HG03103 (cell line): ENCODE results near the gene KLK2.
A peak's percentile ranks its signal among the peaks of the same experiment; 100 is the strongest.

Experiments used
- ATAC-seq: cut with Tn5 transposase; IDR thresholded peaks from one replicate; pipeline ENCODE4 v1.9.1; 2021; ENCODE audit warnings: low read depth; ENCODE audit not compliant: unreplicated experiment

The KLK2 gene

DNA sequence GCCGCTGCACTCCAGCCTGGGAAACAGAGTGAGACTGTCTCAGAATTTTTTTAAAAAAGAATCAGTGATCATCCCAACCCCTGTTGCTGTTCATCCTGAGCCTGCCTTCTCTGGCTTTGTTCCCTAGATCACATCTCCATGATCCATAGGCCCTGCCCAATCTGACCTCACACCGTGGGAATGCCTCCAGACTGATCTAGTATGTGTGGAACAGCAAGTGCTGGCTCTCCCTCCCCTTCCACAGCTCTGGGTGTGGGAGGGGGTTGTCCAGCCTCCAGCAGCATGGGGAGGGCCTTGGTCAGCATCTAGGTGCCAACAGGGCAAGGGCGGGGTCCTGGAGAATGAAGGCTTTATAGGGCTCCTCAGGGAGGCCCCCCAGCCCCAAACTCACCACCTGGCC is at the start of gene KLK2:
Gene KLK2, plus strand, starts transcription at position 384 of the 400 bp plus-strand sequence. CDS start 35 bp downstream, outside the sequence.
- ATAC-seq: no peak

DNA sequence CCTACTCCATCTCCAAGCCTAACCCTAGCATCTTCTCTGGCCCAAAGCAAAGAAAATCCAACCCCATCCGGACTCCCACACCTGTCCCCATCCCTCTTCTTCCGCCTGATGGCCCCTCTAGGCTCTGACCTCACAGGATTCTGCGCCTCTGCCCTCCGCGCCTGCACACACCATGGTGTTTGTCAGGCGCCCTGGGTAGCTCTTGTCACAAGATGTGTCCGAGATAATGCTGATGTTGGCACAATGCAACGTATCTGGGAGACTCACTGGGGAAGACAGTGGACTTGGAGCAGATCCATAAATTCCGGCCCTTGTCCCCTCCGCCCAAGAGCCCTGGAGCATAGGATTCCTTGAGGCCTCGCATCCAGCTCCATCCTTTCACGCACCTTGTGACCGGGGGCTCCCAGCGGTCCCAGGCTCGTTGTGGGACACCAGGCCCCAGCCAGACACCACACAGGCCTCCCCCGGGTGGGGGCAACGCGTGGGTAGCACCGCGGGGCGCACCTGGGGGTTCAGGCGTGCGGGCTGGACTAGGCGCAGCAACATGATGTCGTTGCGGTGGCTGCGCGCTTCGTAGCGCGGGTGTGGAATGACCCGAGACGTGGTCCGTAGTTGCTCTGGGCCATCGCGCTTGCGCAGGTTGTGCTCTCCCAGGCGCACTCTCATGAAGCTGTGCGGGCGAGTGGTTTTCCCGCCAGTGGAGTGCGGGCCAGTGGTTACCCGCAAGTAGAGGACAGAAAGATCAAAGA is 46.6 kb upstream of the KLK2 start:
- no peak for ATAC-seq

DNA sequence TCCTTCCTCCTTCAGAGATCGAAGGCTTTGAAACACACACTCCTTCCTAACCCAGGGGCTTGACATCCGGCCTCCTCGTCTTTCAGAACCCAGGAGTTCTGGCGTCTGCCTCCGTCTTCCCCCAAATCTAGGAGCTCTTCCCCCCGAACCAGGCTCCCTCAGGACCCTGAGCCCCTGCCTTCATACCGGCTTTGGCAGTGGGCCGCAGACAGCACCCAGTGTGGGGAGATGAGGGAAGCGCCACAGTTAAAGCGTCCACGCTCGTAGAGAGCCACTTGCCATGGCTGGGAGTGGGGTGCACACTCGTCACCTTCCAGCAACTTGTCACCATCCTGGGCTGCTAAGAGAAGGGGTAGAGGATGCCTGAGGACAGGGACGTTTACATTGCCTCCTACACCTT is 45.8 kb upstream of the KLK2 start:
- no peak for ATAC-seq

DNA sequence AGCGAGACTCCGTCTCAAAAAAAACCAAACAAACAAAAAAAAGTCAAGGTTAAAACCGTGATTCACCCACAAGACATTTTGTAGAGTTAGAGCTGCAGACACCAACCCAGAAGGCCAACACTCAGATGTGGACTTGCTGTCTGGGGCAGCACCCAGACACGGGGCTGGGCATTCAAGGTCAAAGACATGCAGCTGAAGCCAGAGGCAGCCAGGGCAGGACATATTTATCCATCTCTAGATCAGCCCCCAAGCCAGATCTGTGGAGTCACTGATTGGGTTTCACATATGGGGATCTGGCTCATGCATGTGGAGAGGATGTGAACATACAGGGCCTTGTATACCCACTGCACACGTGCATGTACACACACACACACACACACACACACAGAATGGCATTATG is 43.4 kb upstream of the KLK2 start:
- no peak for ATAC-seq

DNA sequence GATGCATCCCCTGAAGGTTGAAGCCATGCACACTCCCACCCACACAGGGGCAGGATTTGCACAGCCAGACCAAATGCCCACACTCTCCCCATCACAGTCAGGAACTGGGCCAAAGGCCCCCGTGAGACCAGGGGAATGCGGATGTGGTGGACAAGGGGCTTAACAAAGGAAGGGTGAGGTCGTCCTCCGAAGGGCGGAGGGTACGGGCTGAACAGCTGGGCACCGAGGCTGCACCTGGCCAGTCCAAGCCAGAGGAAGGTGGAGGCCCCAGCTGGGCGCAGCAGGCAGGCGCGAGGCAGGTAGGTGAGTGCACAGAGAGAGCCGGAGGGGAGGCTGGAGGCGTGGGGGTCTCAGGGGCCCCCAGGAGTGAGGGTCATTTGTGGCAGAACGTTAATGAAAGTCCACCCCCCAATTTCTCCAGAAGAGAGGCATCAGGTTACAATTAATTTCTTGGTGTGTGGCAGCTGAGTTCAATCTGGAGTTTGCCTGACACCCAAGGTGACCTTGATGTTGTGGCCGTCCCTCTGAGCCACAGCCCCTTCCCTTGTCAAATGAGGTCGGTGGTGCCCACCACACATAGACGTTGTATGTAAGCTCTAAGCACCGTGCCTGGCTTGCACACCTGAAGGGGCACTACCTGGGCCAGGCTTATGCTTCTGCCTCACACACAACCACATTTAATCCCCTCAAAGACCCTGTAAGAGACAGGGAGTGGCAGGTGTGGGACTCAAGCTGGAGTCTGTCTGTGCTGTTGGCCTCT is 42.8 kb upstream of the KLK2 start:
- ATAC-seq: no peak

DNA sequence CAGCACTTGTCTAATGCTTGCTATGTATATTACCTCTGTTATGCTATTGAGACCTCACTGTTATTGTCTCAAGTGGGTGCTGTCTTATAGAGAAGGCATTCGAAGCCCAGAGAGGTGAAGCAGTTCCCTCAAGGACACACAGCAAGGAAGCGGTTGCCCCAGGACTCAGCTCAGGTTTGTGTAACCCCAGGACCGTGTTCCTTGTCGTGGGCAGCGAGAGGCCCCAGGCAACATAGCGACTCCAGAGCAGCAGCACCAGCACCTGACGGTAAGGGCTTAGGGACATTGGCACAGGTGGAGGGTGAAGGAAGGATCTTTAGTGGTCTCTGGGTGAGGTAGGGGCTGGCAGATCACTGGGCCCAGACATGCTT is 42.2 kb upstream of the KLK2 start:
- ATAC-seq: no peak

DNA sequence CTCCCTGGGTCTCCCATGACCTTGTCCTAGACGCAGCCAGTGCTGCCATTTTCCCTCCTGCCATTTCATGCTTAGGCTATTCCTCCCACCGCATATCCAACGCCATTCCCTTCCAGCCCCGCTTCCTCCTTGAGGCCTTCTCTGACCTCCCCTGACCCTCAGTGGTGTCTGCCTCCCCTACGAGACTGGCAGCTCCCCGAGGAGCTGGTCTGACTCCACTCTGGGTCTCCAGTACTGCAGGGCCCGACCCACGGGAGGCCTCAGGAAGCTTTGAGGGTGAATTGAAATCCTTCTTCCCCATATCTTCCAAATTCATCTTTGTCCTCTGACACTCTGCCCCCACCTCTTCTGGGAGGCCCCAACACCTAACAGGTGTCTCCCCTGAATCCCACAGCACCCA is 40.6 kb upstream of the KLK2 start:
- no peak for ATAC-seq

DNA sequence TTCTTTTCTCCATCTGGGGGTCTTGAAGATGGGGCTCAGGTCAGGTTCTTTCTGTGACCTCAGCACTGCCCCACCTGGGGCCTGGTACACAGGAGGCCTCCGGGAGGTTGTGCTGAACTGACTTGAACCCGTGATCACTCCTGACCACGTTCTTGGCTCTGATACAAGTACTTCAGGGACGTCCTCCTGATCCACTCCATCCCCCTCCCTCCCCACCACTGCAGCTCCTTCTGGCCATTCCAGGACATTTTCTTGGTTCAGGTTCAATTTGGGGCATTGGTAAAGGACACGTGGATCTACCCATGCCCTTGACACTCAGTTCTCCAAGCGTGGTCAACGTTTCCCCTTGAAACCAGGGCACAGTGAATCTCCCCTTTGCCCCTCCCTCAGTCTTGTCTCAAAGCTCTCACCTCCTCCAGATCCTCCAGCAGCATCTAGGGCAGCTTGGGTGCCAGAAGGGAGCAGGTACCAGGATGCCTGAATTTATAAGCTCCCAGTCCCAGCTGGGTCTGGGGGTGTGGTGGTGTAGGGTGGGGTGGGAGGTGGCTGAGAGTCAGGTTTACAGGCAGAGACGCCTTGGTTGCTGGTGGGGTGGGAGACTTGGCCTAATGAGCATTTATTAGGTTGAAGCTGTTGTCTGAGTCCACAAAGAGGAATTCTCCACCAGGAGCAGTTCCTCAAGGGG is 40.0 kb upstream of the KLK2 start, which contains the start of gene KLK15:
Gene KLK15, minus strand, starts transcription at position 458 of the 685 bp plus-strand sequence. CDS start 2,082 bp downstream, outside the sequence.
- ATAC-seq: no peak

DNA sequence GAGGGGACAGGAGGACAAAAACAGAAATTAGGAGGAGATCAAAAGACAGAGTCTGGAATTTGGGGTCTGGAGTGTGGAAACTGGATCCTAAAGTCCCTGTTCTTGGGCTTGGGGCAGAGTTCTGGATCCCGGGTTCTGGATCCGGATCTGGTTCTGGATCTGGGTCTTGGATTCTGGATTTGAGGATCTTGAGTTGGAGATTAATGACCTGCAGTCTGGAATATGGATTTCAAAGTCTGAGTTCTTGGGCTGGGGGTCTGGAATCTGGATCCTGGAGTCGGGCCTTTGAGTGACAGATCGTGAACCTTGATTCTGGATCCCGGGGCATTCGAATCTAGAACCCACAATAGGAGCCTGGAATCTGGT is 39.5 kb upstream of the KLK2 start:
- ATAC-seq: no peak

DNA sequence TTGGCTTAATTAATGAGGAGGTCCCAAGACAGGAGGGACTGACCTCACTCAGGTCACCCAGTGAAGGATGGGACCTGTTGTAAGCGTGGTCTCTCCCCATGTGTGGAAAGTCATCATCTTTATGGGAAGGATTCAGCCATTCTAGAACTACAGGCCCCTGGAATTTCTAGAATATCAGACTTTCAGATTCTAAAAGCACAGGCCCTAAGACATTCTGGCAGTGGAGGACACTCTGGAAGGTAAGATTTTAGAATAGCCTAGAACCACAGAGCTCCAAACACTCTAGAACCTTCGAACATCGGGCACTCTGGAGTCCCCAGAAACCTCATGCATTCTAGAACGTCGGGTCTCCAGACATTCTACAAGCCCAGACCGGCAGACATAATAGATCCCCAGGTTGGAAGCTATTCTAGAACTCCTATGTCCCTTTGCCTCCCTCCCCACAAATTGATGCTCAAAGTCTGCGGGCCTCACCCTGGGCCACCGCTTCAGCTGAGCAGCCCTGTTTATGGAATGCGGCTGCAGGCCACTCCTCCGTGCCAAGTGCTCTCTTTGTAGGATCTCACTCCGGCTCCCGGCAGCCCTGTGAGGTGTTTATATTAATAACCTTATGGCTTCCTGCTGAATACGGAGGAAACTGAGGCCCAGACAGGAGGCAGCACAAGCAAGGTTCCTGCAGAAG is 38.0 kb upstream of the KLK2 start:
- no peak for ATAC-seq

DNA sequence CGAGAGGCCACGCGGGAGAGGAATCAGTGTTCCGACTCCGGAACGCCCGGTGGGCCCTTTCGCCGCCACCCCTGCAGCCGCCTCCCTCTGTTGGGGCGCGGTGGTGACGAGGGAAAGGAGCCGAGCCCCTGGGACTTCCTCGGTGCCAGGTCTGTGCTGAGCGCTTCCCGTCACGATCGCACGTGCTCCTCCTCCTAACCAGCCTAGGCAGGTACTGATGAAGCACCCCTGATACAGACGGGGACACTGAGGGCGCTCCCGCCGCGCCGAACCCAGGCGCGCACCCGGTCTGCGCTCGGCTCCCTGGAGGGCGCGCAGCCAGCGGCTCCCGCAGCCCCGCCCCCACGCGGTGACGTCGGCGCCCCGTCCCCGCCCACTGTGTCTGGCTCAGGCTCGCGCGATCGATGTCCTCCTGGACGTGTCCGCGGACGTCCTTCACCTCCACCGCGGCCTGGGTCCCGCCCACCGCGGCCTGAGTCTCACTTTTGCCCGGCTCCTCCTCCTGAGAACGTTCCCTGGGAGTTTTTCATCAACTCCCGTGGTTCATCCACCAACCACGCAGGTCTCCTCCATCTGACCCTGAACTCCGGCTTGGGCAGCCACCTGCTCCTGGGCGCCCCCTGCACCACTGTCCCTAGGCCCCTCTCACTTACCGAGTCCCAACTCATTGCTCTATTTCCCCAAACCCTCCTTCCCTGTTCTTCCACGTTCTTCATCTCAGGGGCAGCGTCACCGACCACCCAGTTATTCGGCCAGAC is 37.3 kb upstream of the KLK2 start:
- peak; percentile 82 for ATAC-seq

DNA sequence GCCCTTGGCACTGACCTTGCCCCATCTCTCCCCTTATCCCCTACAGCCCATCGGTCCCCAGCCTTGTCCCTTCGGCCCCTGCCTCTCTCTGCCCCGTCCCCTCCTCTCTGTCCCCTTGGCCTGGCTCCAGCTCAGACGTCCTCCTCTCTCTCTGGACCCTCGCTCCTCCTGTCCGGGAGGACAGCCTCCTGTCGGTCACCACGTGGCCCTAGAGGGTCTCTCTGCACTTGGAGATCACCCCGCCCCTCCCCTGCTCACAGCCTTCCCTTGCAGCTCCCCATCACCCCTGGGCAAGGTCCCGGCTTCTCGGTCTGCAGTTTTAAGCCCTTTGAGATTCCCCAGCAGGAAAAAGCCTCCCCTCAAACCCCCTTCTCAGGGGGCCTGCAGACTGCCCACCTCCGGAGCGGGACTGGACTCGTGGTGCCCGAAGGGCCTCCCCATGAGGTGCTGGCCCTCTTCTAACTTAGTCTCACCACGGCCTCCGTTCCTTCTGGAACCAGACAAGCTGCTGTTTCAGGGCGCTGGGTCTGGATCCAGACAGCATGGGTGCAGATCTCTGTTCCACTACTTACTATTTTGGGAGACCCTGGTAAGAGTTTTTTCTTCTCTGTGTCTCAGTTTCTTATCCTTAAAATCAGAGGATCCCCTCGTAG is 36.6 kb upstream of the KLK2 start:
- no peak for ATAC-seq

DNA sequence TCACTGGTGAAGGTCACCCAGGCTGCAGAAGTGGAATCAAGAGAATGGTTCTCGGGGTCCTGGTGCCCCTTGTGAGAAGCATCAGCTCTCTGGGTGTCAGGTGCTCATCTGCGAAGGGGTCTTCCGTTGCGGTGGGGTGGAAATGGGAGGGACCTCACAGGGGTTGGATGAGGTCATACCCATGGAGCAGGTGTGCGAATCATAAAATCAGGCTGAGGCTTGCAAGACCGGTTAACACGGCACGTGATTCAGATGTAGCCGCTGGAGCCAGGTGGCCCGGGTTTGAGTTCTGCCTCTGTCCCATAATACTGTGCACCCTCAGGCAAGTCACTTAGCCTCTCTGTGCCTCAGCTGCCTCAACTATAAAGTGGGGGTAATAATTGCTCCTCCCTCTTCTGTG is 35.9 kb upstream of the KLK2 start:
- no peak for ATAC-seq

DNA sequence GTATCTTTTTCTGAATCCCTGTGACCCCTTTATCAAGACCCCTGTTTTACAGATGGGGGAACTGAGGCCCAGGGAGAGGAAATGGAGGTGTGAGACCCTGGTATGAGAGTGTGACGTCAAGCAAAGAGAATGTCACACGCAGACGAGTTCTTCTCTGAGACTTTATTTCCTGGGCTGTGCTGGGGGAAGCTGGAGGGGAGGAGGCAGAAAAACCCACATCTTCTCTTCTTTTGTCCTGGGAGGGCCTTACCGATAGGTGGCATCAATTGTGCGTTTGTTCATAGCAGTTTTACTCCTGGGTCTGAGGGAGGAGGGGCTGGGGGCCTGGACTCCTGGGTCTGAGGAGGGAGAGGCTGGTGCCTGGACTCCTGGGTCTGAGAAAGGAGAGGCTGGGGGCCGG is 35.0 kb upstream of the KLK2 start:
- no peak for ATAC-seq

DNA sequence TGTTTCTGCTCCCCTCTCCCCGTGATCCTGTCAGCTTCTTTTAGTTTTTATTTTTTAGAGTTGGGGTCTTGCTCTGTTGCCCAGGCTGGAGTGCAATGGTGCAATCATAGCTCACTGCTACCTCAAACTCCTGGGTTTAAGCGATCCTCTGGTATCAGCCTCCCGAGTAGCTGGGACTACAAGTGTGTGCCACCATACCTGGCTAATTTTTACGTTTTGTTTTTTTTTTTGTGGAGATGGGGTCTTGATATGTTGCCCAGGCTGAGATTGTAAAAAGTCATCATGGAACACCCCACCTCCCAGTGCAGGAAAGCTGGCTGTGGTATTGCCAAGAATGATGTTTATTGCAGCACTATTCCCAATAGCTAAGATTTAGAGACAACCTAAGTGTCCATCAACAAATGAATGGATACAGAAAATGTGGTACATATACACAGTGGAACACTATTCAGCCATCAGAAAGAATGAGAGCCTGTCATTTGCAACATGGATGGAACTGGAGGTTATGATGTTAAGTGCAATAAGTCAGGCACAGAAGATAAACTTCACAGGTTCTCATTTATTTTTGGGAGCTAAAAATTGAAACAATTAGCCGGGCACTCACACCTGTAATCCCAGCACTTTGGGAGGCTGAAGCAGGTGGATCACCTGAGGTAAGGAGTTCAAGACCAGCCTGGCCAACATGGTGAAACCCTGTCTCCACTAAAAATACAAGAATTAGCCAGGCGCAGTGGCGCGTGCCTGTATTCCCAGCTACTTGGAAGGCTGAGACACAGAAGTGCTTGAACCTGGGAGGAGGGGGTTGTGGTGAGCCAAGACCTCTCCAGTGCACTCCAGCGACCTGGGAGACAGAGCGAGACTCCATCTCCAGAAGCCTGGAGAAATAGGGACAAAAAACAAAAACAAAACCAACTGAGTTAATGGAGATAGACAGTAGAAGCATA is 33.3 kb upstream of the KLK2 start:
- no peak for ATAC-seq

DNA sequence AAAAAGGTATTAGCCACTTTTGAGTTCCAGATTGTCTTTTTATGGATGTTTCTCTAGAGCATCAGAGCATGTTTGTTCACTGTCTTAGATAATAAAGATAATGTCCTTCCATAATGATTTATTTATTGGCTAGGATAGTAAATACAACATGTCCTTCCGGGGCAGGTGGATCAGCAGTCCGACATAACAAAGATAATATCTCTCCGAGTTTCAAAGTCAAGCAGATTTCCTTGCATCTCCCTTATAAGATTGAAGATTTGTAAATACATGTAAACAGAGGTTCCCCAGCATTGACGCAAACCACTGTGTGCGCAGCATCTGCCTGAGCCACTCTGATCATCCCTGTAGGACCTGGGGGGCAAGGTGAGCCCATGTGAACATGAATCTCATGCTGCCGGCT is 31.1 kb upstream of the KLK2 start:
- no peak for ATAC-seq

DNA sequence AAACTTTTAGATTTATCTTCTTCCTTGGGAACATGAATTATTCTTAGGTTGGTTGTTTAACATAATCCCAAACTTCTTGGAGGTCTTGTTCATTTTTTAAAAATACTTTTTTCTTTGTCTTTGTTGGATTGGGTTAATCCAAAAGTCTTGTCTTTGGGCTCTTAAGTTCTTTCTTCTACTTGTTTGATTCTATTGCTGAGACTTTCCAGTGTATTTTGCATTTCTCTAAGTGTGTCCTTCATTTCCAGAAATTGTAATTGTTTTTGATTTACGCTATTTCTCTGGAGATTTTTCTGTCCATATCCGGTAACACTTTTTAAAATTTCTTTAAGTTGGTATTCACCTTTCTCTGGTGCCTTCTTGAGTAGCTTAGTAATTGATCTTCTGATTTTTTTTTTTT is 30.0 kb upstream of the KLK2 start:
- no peak for ATAC-seq

DNA sequence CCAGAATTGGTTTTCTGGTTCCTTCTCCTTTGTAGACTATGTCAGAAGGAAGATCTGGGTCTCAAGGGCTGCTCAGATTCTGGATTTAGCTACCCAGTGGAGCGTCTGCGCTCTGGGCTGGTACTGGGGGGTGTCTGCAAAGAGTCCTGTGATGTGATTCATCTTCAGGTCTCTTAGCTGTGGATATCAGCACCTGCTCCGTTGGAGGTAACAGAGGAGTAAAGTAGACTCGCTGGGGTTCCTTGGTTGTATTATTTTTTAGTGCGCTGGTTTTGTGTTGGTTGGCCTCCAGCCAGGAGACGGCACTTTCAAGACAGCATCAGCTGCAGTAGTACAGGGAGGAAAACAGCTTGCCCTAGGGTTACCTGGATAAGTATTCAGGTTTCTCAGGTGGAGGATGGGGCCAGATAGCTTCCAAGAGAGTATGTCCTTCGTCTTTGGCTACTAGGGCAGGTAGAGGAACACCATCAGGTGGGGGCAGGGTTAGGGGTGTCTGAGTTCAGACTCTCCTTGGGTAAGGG is 29.5 kb upstream of the KLK2 start:
- ATAC-seq: no peak
